ENCODE results near the gene DNER.

DNER gene

DNA sequence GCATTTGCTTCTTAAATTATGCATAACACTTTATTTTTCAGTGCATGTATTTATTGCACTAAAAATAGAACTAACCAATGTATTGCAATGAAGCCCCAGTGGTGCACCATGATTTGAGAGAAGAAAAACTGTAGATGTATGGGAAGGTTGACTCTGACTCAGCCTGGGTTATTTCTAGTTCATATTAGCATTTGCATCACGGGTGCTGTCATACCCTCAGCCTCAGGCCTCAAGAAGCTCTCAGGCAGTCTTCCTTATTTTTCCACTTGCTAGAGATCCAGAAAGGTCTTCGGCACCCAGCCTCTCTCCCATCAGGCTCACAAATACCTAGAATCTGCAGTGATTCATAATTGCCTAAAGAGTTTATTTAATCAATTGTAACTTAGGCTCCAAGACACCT, 148.0 kb downstream of the DNER start:
- H3K4me3 ChIP-seq (ENCODE audit: low read depth, low read length): no peak overlapping the region
- DNase-seq (ENCODE audit: low read depth): no peak
- TF ChIP-seq, protein P1, sequence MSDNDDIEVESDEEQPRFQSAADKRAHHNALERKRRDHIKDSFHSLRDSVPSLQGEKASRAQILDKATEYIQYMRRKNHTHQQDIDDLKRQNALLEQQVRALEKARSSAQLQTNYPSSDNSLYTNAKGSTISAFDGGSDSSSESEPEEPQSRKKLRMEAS (IDR thresholded peaks at IDR 0.05; ENCODE audit: low read depth, low read length): no peak
- TF ChIP-seq, protein P2, sequence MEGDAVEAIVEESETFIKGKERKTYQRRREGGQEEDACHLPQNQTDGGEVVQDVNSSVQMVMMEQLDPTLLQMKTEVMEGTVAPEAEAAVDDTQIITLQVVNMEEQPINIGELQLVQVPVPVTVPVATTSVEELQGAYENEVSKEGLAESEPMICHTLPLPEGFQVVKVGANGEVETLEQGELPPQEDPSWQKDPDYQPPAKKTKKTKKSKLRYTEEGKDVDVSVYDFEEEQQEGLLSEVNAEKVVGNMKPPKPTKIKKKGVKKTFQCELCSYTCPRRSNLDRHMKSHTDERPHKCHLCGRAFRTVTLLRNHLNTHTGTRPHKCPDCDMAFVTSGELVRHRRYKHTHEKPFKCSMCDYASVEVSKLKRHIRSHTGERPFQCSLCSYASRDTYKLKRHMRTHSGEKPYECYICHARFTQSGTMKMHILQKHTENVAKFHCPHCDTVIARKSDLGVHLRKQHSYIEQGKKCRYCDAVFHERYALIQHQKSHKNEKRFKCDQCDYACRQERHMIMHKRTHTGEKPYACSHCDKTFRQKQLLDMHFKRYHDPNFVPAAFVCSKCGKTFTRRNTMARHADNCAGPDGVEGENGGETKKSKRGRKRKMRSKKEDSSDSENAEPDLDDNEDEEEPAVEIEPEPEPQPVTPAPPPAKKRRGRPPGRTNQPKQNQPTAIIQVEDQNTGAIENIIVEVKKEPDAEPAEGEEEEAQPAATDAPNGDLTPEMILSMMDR (IDR thresholded peaks at IDR 0.05; ENCODE audit: low read depth, low read length): no peak
- TF ChIP-seq POLR2A (IDR thresholded peaks at IDR 0.05; ENCODE audit: extremely low read depth, insufficient read length) (no peak), MYC (IDR thresholded peaks at IDR 0.05; ENCODE audit: low read depth, low read length) (no peak)

DNA sequence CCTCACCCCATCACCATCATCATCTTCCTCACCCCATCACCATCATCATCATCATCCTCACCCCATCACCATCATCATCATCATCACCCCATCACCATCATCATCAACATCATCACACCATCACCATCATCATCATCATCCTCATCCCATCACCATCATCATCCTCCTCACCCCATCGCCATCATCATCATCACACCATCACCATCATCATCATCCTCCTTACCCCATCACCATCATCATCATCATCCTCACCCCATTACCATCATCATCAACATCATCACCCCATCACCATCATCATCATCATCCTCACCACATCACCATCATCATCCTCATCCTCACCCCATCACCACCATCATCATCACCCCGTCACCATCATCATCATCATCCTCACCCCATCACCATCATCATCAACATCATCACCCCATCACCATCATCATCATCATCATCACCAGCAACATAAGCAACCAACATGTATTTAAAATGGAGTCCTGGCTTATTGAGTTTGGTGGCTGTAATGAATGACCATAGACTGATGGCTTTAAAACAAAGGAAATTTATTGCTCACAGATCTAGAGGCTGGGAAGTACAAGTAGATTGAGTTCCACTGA, 150.0 kb downstream of the DNER start:
- TF ChIP-seq, protein P1 (IDR thresholded peaks at IDR 0.05; ENCODE audit: low read depth, low read length): no peak
- TF ChIP-seq MYC (IDR thresholded peaks at IDR 0.05; ENCODE audit: low read depth, low read length) (no peak), POLR2A (IDR thresholded peaks at IDR 0.05; ENCODE audit: extremely low read depth, insufficient read length) (no peak)
- TF ChIP-seq, protein P2 (IDR thresholded peaks at IDR 0.05; ENCODE audit: low read depth, low read length): no peak
- H3K4me3 ChIP-seq (ENCODE audit: low read depth, low read length): no peak overlapping the region
- DNase-seq (ENCODE audit: low read depth): no peak

DNA sequence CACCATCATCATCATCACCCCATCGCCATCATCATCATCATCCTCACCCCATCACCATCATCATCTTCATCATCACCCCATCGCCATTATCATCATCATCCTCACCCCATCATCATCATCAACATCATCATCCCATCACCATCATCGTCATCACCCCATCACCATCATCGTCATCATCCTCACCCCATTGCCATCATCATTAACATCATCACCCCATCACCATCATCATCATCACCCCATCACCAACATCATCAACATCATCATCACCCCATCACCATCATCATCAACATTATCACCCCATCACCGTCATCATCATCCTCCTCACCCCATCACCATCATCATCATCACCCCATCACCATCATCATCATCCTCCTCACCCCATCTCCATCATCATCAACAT, 151.0 kb downstream of the DNER start:
- no peak for DNase-seq (ENCODE audit: low read depth)
- no peak overlapping the region for H3K4me3 ChIP-seq (ENCODE audit: low read depth, low read length)
- TF ChIP-seq, protein P1 (IDR thresholded peaks at IDR 0.05; ENCODE audit: low read depth, low read length): no peak
- TF ChIP-seq MYC (IDR thresholded peaks at IDR 0.05; ENCODE audit: low read depth, low read length) (no peak), POLR2A (IDR thresholded peaks at IDR 0.05; ENCODE audit: extremely low read depth, insufficient read length) (no peak)
- TF ChIP-seq, protein P2 (IDR thresholded peaks at IDR 0.05; ENCODE audit: low read depth, low read length): no peak

DNA sequence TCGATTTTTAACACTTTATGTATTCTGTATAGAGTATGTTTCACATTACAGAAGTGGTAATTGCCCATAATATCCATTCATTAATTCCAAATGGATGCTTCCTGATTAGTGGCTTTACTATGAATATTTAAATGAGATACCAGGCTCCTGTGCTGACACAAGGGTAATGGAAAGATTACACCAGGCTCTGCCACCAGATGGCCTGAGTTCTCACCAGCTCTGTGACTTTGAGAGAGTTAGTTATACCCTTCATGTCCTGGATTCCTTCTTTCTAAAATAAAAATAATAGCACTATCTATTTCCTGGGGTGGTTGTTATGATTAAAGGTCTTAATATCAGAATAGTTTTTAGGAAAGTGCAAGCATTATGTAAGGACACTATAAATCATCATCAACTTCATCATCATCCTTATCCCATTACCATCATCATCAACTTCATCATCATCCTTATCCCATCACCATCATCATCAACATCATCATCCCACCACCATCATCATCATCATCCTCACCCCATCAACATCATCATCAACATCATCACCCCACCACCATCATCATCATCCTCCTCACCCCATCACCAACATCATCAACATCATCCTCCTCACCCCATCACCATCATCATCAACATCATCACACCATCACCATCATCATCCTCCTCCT, 151.8 kb downstream of the DNER start:
- no peak overlapping the region for H3K4me3 ChIP-seq (ENCODE audit: low read depth, low read length)
- no peak for DNase-seq (ENCODE audit: low read depth)

DNA sequence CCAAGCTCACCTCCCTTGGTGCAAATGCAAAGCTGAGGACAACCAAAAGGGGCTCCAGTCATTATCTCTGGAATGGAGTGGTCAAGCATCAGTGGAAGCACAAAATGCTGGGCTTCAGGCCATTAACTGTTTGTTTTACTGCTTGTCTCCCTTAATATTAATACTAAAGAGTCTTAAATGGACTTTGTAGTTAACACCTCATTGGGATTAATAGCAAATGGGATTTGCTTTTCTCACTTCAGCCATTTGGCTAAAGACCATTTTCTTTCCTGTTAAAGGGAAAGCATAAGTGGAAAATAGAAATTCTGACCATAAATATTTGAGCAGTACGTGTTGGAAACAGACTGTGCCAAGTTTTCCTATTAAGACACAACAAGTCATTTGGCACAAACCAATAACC, 154.4 kb downstream of the DNER start:
- no peak for DNase-seq (ENCODE audit: low read depth)
- TF ChIP-seq MYC (IDR thresholded peaks at IDR 0.05; ENCODE audit: low read depth, low read length) (no peak), POLR2A (IDR thresholded peaks at IDR 0.05; ENCODE audit: extremely low read depth, insufficient read length) (no peak)
- TF ChIP-seq, protein P2 (IDR thresholded peaks at IDR 0.05; ENCODE audit: low read depth, low read length): no peak
- TF ChIP-seq, protein P1 (IDR thresholded peaks at IDR 0.05; ENCODE audit: low read depth, low read length): no peak
- no peak overlapping the region for H3K4me3 ChIP-seq (ENCODE audit: low read depth, low read length)

More for the DNA sequence above, 151.8 kb downstream of the DNER start:
- TF ChIP-seq MYC (IDR thresholded peaks at IDR 0.05; ENCODE audit: low read depth, low read length) (no peak), POLR2A (IDR thresholded peaks at IDR 0.05; ENCODE audit: extremely low read depth, insufficient read length) (no peak)
- TF ChIP-seq, protein P1 (IDR thresholded peaks at IDR 0.05; ENCODE audit: low read depth, low read length): no peak
- TF ChIP-seq, protein P2 (IDR thresholded peaks at IDR 0.05; ENCODE audit: low read depth, low read length): no peak

Measured in NB4 (cell line).